Suprapubic skin (tissue), 3 donors: ENCODE data around the gene SIGLEC11.

Experiments
- POLR2A ChIP-seq, 2 donors: fragments of 450-650 bp; IDR thresholded peaks; one replicate each; pipeline ENCODE4 v1.6.1; 2017; ENCODE audit warnings: antibody characterized with exemption in 2 of 2, mild to moderate bottlenecking in 2 of 2, moderate library complexity in 2 of 2
- TF ChIP-seq, protein P1 (sequence below), 2 donors: fragments of 200-600 bp in 1 of 2; fragments of 450-650 bp in 1 of 2; sonication (generic) in 1 of 2; IDR thresholded peaks; one replicate each; pipeline ENCODE4 v1.5.1; 2016 to 2019; ENCODE audit warnings: antibody characterized with exemption in 2 of 2, mild to moderate bottlenecking in 1 of 2, moderate library complexity in 1 of 2

DNA sequence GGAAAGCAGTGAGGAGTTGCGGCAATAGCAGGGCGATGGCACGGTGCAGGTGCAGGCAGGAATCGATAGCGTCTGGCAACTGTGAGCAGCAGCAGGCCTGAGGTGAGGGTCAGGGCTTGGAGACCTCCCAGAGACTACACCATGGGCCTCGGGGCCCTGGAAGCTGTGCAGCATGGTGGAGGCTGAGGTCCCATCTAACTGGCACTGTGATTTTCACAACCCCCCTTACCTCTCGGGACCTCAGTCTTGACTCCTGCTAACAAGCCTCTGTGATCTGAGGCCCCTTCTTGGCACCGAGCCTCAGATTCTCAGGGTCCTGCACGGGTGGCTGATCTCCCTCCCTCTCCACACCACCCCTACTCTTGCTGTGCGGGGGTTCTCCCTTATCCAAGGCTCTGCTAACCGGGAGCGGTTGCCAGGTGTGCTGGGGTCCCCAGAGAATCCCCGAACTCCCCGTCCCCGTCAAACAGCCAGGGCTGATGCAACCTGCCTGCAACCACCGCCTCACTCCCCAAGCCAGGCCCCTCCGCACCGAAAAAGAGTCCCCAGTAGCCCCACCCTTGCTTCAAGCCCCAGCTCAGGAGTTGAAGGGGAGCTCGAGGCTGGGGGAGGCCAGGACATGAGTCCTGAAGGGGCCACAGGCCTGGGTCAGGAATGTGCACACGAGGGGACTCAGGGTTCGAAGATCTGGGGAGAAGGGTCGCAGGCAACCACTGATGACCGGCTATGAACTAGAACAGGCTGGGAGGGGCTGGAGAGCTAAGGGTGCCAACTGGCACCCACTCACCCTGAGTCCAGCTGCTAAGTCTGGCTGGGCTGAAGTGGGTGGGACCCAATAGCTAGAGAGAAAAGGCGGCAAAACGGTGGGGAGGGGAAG lies 36.7 kb downstream of the SIGLEC11 start:
- TF ChIP-seq, protein P1, sequence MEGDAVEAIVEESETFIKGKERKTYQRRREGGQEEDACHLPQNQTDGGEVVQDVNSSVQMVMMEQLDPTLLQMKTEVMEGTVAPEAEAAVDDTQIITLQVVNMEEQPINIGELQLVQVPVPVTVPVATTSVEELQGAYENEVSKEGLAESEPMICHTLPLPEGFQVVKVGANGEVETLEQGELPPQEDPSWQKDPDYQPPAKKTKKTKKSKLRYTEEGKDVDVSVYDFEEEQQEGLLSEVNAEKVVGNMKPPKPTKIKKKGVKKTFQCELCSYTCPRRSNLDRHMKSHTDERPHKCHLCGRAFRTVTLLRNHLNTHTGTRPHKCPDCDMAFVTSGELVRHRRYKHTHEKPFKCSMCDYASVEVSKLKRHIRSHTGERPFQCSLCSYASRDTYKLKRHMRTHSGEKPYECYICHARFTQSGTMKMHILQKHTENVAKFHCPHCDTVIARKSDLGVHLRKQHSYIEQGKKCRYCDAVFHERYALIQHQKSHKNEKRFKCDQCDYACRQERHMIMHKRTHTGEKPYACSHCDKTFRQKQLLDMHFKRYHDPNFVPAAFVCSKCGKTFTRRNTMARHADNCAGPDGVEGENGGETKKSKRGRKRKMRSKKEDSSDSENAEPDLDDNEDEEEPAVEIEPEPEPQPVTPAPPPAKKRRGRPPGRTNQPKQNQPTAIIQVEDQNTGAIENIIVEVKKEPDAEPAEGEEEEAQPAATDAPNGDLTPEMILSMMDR (IDR thresholded peaks at IDR 0.05) = no peak
- no peak for TF ChIP-seq POLR2A (IDR thresholded peaks at IDR 0.05)
